GM19467 (cell line): Measurements from ENCODE around the gene RSPH6A.

Experiments used
- ATAC-seq: cut with Tn5 transposase; IDR thresholded peaks from one replicate; pipeline ENCODE4 v1.9.1; 2021; ENCODE audit warnings: mild to moderate bottlenecking, moderate library complexity; ENCODE audit not compliant: unreplicated experiment

RSPH6A gene

GRCh38 chr19:45814851-45815480 is at the start of gene RSPH6A:
Gene RSPH6A (minus strand): TSS chr19:45815308. CDS start chr19:45815176, 132 bp downstream.
- ATAC-seq: no peak

- no peak for ATAC-seq
Measured at GRCh38 chr19:45864629-45865082, 49.5 kb upstream of the RSPH6A start.

GRCh38 chr19:45863840-45864628 is 48.9 kb upstream of the RSPH6A start, which contains the start of gene FOXA3:
Gene FOXA3 (plus strand): TSS chr19:45864326. CDS start chr19:45864457, 131 bp downstream.
- no peak for ATAC-seq

- no peak for ATAC-seq
Measured at GRCh38 chr19:45863335-45863839, 48.3 kb upstream of the RSPH6A start.

- peak; percentile 90 for ATAC-seq
Measured at GRCh38 chr19:45862564-45863334, 47.6 kb upstream of the RSPH6A start, which contains the start of gene SYMPK. Gene SYMPK (minus strand): TSS chr19:45863147. CDS start chr19:45854495, 8,652 bp downstream.

GRCh38 chr19:45862271-45862563 is 47.1 kb upstream of the RSPH6A start:
- no peak for ATAC-seq

GRCh38 chr19:45860359-45861259 is 45.5 kb upstream of the RSPH6A start:
- no peak for ATAC-seq

- ATAC-seq: no peak
Measured at GRCh38 chr19:45854167-45854778, 39.2 kb upstream of the RSPH6A start.

GRCh38 chr19:45852983-45853382 is 37.9 kb upstream of the RSPH6A start:
- no peak for ATAC-seq

- no peak for ATAC-seq
Measured at GRCh38 chr19:45852145-45852750, 37.1 kb upstream of the RSPH6A start.

GRCh38 chr19:45848922-45849321 is 33.8 kb upstream of the RSPH6A start:
- ATAC-seq: no peak

- no peak for ATAC-seq
Measured at GRCh38 chr19:45847663-45848062, 32.6 kb upstream of the RSPH6A start.

GRCh38 chr19:45842198-45842597 is 27.1 kb upstream of the RSPH6A start:
- ATAC-seq: no peak

GRCh38 chr19:45834970-45835369 is 19.9 kb upstream of the RSPH6A start:
- no peak for ATAC-seq

- ATAC-seq: no peak
Measured at GRCh38 chr19:45828945-45829344, 13.8 kb upstream of the RSPH6A start.

- no peak for ATAC-seq
Measured at GRCh38 chr19:45828523-45828922, 13.4 kb upstream of the RSPH6A start.

GRCh38 chr19:45827459-45828093 is 12.5 kb upstream of the RSPH6A start:
- no peak for ATAC-seq

GRCh38 chr19:45826934-45827333 is 11.8 kb upstream of the RSPH6A start:
- no peak for ATAC-seq
